ENCODE data around the gene HHIPL2.

HHIPL2 gene

DNA sequence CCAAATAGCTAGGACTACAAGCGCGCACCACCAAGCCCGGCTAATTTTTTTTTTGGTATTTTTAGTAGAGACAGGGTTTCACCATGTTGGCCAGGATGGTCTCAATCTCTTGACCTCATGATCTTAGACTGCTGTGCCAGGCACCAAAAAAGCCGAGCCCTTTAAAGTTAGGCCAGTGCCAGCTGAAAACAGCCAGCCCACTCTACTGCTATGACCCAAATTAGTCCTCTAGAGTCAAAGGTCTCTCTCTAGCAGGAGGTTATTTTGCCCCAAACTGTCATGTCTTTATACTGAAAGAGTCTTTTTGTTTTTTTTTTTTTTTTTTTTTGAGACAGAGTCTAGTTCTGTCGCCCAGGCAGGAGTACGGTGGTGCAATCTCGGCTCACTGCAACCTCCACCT, 9.7 kb upstream of the HHIPL2 start:
- DNase-seq (ENCODE audit: extremely low spot score) = no peak
- TF ChIP-seq, protein P1, sequence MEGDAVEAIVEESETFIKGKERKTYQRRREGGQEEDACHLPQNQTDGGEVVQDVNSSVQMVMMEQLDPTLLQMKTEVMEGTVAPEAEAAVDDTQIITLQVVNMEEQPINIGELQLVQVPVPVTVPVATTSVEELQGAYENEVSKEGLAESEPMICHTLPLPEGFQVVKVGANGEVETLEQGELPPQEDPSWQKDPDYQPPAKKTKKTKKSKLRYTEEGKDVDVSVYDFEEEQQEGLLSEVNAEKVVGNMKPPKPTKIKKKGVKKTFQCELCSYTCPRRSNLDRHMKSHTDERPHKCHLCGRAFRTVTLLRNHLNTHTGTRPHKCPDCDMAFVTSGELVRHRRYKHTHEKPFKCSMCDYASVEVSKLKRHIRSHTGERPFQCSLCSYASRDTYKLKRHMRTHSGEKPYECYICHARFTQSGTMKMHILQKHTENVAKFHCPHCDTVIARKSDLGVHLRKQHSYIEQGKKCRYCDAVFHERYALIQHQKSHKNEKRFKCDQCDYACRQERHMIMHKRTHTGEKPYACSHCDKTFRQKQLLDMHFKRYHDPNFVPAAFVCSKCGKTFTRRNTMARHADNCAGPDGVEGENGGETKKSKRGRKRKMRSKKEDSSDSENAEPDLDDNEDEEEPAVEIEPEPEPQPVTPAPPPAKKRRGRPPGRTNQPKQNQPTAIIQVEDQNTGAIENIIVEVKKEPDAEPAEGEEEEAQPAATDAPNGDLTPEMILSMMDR (IDR thresholded peaks at IDR 0.05; ENCODE audit: control extremely low read depth, extremely low read depth, low read depth, missing control alignments) = no peak
- ChIA-PET CTCF (interaction anchor here (1.7 to 2.2 kb wide), 2 partner anchors 15 to 77 kb away, joined by 4 to 6 read pairs; no protein-coding TSS in a partner anchor), POLR2A (no interaction called here)

DNA sequence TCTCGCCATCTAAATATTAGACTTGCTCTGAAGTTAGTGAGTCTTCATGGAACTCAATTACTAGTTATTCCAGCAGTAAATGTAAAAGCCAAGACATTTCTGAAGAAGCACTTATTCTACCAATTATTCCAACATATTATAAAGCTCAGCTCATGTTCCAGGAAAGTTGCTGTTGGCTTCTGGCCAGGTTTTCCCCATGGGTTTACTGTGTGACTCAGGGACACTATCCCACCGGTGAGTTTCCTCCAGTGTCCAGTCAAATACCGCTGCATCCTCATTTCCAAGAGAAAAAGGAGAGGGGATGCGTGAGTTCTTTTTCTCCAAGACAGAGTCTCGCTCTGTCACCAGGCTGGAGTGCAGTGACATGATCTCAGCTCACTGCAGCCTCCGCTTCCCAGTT, 9.2 kb upstream of the HHIPL2 start:
- POLR2A ChIA-PET = no interaction called here

DNA sequence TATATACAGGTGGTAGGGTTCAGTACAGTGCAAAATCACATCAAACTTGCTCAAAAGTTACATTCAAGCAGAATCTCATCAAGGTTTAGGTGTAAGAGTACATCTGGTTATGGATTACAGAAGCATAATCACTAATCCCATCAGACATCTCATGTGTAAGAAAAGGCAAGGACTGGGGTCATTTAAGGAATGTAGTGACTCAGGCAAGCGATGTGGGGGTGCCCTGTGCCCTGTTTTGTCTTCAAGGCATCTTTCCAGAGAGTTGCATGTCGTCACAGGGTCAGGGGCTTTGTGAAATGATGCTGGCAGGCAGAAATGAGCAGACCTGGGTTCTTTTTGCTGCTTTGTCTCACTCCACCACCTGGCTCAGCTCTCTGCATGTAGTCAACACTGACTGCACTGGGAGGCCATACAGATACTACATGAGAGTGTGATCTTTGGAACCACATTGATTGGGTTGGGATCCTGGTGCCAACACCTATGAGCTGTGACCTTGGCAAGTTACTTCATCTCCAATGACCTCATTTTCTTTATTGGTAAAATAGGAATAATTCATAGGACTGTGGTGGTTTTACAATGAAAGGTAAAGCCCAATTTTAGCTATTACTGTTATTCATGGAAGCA, 8.2 kb upstream of the HHIPL2 start:
- ChIA-PET POLR2A (no interaction called here), CTCF (interaction anchor here (1.2 to 2.2 kb wide), 2 partner anchors 9 to 78 kb away, joined by 4 to 6 read pairs; no protein-coding TSS in a partner anchor)
- DNase-seq (ENCODE audit: extremely low spot score) = no peak
- TF ChIP-seq, protein P1 (IDR thresholded peaks at IDR 0.05; ENCODE audit: control extremely low read depth, extremely low read depth, low read depth, missing control alignments) = no peak

More for the DNA sequence above, 9.2 kb upstream of the HHIPL2 start:
- TF ChIP-seq, protein P1 (IDR thresholded peaks at IDR 0.05; ENCODE audit: control extremely low read depth, extremely low read depth, low read depth, missing control alignments) = no peak
- DNase-seq (ENCODE audit: extremely low spot score) = no peak
- CTCF ChIA-PET = interaction anchor here (0.8 to 2.2 kb wide), 3 partner anchors 10 to 77 kb away, joined by 3 to 6 read pairs (median 4); no protein-coding TSS in a partner anchor

DNA sequence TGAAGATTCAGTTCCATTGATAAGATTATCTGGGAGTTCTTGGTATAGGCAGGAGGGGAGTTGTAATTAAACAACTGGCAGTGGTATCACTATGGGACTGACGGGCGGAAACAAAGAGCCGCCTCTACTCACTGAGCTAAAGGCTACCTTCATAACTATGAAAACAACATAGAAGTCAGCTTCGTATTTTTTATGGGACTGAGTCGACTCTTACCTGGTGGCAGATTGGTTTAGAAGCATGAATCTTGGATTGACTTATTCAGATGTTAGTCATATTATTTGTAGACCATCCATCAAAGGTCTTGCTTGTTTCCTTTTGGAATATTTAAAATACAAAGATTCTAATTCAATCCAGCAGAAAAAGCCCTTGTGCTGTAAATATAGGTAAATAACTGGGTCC, 6.3 kb upstream of the HHIPL2 start:
- ChIA-PET CTCF (interaction anchor here (1.0 to 1.8 kb wide), 2 partner anchors 14 to 80 kb away, joined by 3 to 4 read pairs; no protein-coding TSS in a partner anchor), POLR2A (no interaction called here)
- TF ChIP-seq, protein P1 (IDR thresholded peaks at IDR 0.05; ENCODE audit: control extremely low read depth, extremely low read depth, low read depth, missing control alignments) = no peak
- DNase-seq (ENCODE audit: extremely low spot score) = no peak

DNA sequence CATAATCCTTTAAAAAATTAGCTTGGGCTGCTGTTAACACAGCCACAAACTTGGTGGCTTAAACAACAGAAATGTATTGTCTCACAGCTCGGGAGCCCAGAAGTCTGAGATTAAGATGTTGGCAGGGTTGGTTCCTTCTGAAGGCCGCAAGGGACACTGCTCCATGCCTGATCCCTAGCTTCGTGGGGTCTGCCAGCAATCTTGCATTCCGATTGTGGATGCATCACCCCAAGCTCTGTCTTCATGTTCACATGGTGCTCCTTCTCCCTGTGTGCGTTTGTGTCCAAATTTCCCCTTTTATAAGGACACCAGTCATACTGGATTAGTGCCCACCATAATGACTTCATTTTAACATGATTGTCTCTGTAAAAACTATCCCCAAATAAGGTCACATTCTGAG, 5.0 kb upstream of the HHIPL2 start:
- DNase-seq (ENCODE audit: extremely low spot score) = no peak
- CTCF ChIA-PET = interaction anchor here (1.8 kb wide), 1 partner anchor 81 kb away, joined by 4 read pairs; no protein-coding TSS in a partner anchor
- POLR2A ChIA-PET = no interaction called here
- TF ChIP-seq, protein P1 (IDR thresholded peaks at IDR 0.05; ENCODE audit: control extremely low read depth, extremely low read depth, low read depth, missing control alignments) = no peak

DNA sequence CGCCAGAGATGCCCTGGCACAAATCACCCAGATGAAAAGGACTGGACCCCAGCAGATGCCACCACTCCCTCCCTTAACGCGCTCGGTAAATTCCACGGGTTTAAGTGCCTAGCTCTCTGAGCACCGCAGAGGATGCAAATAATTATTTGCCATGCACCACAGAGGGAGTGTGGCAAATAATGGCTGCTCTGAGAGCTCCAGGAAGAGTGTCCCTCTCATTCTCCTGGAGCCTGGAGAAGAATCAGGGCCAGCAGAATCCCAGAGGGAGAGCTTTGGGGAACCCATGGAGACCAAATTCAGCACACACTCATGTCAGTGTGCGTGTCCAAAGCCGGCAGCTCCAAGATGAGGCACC, 667 bp downstream of the HHIPL2 start:
- DNase-seq (ENCODE audit: extremely low spot score) = no peak
- ChIA-PET CTCF (interaction anchor here (0.9 to 1.4 kb wide), 3 partner anchors 9 to 87 kb away, joined by 3 to 4 read pairs (median 3); no protein-coding TSS in a partner anchor), POLR2A (interaction anchor here (0.5 kb wide), 1 partner anchor 37 kb away, joined by 3 read pairs; no protein-coding TSS in a partner anchor)
- TF ChIP-seq, protein P1 (IDR thresholded peaks at IDR 0.05; ENCODE audit: control extremely low read depth, extremely low read depth, low read depth, missing control alignments) = no peak

All from GM10248 (cell line).